ENCODE results near the gene MRGPRD.

- TF ChIP-seq CTCF (IDR thresholded peaks at IDR 0.05) (no peak), EZH2 (IDR thresholded peaks at IDR 0.05) (no peak), EZH2phosphoT487 (IDR thresholded peaks at IDR 0.05) (no peak)
Measured at GRCh38 chr11:69010361-69010891, 29.6 kb upstream of the MRGPRD start.

Data from neural progenitor cell (in vitro differentiated cells).